Inflammatory macrophage treated with lipopolysaccharide for 4 hours (primary cell): ENCODE results near the gene ARHGAP40.
A peak's percentile ranks its signal among the peaks of the same experiment; 100 is the strongest.

Source experiments
- DNase-seq: peaks from one replicate; pipeline ENCODE4 v3.0.0-alpha.2; 2020

ARHGAP40 gene

DNA sequence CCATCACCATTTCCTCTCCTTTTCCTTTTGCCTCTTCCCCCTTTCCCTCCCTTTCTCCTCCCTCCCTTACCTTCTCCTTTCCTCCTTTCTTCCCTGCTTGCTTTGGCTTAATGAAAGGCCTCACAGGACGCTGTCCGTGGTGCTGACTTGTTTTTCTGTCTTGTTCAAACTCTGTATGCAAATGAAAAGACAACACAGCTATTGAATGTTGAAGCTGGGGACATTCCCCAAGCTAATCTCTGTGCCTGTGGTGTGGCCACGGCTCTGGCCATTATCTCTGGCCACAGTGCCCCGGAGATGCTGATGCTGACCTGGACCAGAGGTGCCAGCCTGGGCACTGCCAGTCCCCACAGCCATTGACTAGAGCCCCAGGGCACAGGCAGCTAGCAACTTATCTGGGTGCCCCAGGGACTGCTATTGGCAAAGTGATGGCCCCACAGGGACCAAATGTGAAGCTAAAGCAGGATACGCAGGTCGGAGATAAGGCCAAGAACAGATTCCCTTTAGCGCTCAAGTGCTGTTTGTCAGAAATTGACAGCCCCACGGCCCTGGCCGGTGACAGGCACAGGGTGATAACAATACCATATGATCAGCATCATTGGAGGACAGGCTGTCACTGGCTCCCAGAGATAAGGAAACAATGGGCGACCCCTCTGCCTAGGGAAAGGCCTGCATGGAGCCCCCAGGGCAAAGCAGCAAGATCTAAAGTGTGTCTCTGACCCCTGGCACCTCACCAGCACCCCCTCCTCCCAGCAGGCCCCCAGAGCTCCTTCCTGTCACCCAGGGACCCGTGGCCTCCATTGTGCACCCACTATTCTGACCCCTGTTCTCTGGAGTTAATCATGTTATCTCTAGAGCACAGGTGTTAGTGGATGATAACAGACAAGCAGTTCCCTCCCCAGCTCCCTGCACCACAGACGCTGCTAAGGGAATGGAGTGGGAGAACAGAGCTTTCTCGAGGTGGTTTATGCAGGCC is 91.1 kb downstream of the ARHGAP40 start:
- DNase-seq = peak; percentile 34

DNA sequence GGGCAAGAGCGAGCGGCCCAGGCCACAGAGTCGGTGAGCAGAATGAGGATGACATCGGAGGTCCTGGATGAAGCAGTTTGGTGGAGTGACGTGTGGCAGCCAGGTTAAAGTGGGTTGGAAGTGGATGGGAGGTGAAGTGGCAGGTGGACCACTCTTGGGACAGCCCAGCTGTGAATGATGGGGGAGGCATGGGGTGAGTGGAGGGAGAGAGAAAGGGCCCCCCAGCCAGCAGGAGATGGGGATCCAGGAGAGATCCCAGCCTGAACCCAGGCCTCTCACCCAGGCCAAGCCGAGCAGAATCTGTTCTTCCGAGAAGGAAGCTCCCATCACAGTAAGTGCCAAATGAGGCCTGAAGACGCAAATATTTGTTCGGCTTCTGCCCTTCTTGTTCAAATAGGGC is 95.7 kb downstream of the ARHGAP40 start:
- DNase-seq = no peak

DNA sequence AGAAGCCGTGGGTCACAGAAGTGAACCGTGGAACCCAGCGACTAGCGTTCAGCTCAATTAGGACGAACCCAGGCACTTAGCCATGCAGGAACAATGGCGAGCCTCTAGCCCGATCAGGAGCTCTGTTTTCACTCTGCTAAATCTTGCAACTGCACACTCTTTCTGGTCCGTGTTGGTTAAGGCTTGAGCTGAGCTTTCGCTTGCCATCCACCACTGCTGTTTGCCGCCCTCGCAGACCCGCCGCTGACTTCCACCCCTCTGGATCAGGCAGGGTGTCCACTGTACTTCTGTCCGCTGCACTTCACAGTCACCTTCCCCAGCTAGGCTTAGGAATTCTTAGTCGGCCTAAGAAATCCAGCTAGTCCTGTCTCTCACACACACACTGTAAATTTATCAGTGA is 96.9 kb downstream of the ARHGAP40 start:
- DNase-seq = no peak

DNA sequence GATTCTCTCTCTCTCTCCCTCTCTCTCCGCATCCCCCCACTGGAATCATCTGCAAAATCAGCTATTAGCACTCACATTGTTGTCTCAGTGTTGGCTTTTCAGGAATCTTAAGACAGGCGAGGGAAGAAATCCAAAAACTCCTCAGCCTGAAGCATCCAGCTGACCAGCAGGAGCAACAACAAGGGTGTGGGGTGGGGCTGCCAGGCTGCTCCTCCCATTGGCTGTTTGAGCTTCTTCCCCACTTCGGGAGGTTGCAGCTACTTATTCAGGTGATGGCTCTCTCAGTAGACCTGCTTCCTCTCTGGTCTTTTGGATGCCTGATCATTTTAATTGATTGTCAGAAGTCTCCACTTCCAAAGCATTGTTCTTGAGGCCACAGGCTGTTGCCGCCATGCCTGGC is 98.5 kb downstream of the ARHGAP40 start:
- DNase-seq = no peak
